Stimulated activated CD4-positive, alpha-beta T cell treated with anti-CD3 and anti-CD28 coated beads, Interleukin-1b, Interleukin-23, amount 100 ng/mL, for 1 hour (primary cell): ENCODE measurements around the gene BAG5.

Source experiments
- DNase-seq, 2 donors: peaks; one replicate each; pipeline ENCODE4 v3.0.0-alpha.2; 2020; ENCODE audit warnings: low read depth in 2 of 2

The BAG5 gene

GRCh38 chr14:103546652-103547454, 15.6 kb downstream of the BAG5 start:
- DNase-seq = peak; percentile 41 to 56

GRCh38 chr14:103545915-103546651, 16.4 kb downstream of the BAG5 start:
- DNase-seq = no peak

- no peak for DNase-seq
These were observed 17.1 kb downstream of the BAG5 start for GRCh38 chr14:103545219-103545914.

GRCh38 chr14:103544388-103545218, 17.9 kb downstream of the BAG5 start:
- no peak for DNase-seq

GRCh38 chr14:103543721-103544387, 18.6 kb downstream of the BAG5 start:
- no peak for DNase-seq

- DNase-seq = no peak
These were observed 19.3 kb downstream of the BAG5 start for GRCh38 chr14:103543140-103543539.

GRCh38 chr14:103542605-103543088, 19.8 kb downstream of the BAG5 start:
- DNase-seq = no peak

GRCh38 chr14:103541709-103542604, 20.5 kb downstream of the BAG5 start:
- no peak for DNase-seq

- DNase-seq = no peak
These were observed 21.4 kb downstream of the BAG5 start for GRCh38 chr14:103540821-103541708.

- no peak for DNase-seq
These were observed 23.2 kb downstream of the BAG5 start for GRCh38 chr14:103539056-103539825.

- no peak for DNase-seq
These were observed 24.0 kb downstream of the BAG5 start for GRCh38 chr14:103538291-103539055.

- no peak for DNase-seq
These were observed 25.1 kb downstream of the BAG5 start for GRCh38 chr14:103537175-103537990.

GRCh38 chr14:103536693-103537092, 25.8 kb downstream of the BAG5 start:
- DNase-seq = no peak

- DNase-seq = no peak
These were observed 26.4 kb downstream of the BAG5 start for GRCh38 chr14:103535891-103536565.

- DNase-seq = no peak
These were observed 27.2 kb downstream of the BAG5 start for GRCh38 chr14:103535081-103535890.
